Measurements from ENCODE around the gene TRAM2.

DNA sequence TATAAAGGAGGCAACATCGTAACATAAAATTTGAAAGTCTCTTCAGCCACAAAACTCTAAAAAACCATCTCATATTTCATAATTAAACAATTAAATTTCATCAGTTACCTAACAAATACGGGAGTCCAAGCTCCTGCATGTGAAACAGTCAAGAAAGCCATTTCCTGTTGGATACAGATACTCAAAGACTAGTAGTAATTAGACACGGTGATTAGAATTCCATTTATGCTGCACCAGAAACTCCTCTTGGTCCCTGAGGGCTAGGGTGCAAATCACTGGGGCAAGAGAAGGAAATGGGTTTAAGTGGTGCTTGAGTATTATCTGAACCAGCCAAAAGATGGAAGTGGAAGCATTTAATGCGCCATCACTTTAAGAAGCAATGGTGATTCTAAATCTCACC lies 27.4 kb downstream of the TRAM2 start:
- TF ChIP-seq, protein P1, sequence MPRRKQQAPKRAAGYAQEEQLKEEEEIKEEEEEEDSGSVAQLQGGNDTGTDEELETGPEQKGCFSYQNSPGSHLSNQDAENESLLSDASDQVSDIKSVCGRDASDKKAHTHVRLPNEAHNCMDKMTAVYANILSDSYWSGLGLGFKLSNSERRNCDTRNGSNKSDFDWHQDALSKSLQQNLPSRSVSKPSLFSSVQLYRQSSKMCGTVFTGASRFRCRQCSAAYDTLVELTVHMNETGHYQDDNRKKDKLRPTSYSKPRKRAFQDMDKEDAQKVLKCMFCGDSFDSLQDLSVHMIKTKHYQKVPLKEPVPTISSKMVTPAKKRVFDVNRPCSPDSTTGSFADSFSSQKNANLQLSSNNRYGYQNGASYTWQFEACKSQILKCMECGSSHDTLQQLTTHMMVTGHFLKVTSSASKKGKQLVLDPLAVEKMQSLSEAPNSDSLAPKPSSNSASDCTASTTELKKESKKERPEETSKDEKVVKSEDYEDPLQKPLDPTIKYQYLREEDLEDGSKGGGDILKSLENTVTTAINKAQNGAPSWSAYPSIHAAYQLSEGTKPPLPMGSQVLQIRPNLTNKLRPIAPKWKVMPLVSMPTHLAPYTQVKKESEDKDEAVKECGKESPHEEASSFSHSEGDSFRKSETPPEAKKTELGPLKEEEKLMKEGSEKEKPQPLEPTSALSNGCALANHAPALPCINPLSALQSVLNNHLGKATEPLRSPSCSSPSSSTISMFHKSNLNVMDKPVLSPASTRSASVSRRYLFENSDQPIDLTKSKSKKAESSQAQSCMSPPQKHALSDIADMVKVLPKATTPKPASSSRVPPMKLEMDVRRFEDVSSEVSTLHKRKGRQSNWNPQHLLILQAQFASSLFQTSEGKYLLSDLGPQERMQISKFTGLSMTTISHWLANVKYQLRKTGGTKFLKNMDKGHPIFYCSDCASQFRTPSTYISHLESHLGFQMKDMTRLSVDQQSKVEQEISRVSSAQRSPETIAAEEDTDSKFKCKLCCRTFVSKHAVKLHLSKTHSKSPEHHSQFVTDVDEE (CRISPR knock-in tag; IDR thresholded peaks at IDR 0.05), result no peak
- TF ChIP-seq BACH2 (CRISPR knock-in tag; IDR thresholded peaks at IDR 0.05; ENCODE audit: borderline replicate concordance) (no peak), SNAI2 (CRISPR knock-in tag; IDR thresholded peaks at IDR 0.05) (no peak), ZNF565 (CRISPR knock-in tag; conservative IDR thresholded peaks at IDR 0.05; ENCODE audit: low read depth) (no peak), RARB (CRISPR knock-in tag; IDR thresholded peaks at IDR 0.05) (no peak), ZC3H10 (CRISPR knock-in tag; IDR thresholded peaks at IDR 0.05) (no peak), ZNF70 (CRISPR knock-in tag; IDR thresholded peaks at IDR 0.05) (no peak), ARNTL (CRISPR knock-in tag; IDR thresholded peaks at IDR 0.05; ENCODE audit: borderline replicate concordance, low read depth) (no peak), ZFP30 (CRISPR knock-in tag; IDR thresholded peaks at IDR 0.05) (no peak), ZFP3 (CRISPR knock-in tag; IDR thresholded peaks at IDR 0.05) (no peak), ISL1 (CRISPR knock-in tag; IDR thresholded peaks at IDR 0.05) (no peak)
- TF ChIP-seq, protein P2, sequence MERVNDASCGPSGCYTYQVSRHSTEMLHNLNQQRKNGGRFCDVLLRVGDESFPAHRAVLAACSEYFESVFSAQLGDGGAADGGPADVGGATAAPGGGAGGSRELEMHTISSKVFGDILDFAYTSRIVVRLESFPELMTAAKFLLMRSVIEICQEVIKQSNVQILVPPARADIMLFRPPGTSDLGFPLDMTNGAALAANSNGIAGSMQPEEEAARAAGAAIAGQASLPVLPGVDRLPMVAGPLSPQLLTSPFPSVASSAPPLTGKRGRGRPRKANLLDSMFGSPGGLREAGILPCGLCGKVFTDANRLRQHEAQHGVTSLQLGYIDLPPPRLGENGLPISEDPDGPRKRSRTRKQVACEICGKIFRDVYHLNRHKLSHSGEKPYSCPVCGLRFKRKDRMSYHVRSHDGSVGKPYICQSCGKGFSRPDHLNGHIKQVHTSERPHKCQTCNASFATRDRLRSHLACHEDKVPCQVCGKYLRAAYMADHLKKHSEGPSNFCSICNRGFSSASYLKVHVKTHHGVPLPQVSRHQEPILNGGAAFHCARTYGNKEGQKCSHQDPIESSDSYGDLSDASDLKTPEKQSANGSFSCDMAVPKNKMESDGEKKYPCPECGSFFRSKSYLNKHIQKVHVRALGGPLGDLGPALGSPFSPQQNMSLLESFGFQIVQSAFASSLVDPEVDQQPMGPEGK (CRISPR knock-in tag; IDR thresholded peaks at IDR 0.05; ENCODE audit: borderline replicate concordance), result no peak
- TF ChIP-seq, protein P3, sequence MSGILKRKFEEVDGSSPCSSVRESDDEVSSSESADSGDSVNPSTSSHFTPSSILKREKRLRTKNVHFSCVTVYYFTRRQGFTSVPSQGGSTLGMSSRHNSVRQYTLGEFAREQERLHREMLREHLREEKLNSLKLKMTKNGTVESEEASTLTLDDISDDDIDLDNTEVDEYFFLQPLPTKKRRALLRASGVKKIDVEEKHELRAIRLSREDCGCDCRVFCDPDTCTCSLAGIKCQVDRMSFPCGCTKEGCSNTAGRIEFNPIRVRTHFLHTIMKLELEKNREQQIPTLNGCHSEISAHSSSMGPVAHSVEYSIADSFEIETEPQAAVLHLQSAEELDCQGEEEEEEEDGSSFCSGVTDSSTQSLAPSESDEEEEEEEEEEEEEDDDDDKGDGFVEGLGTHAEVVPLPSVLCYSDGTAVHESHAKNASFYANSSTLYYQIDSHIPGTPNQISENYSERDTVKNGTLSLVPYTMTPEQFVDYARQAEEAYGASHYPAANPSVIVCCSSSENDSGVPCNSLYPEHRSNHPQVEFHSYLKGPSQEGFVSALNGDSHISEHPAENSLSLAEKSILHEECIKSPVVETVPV (CRISPR knock-in tag; IDR thresholded peaks at IDR 0.05), result no peak

Measured in SK-N-SH treated with all-trans-retinoic acid at 6 μM for 48 hours (cell line).